ENCODE data around the gene MAGIX.
A peak's percentile ranks its signal among the peaks of the same experiment; 100 is the strongest.
"Not testable (repeated sequence)": the region's sequence is repeated elsewhere in the genome, so short reads cannot be mapped to it uniquely, and the experiment has no call there.

Gene MAGIX

GRCh38 chrX:49164589-49165360 lies 2.2 kb downstream of the MAGIX start:
- DNase-seq (ENCODE audit: low spot score in 2 of 2) (no peak), ATAC-seq (replicated peaks; ENCODE audit: extremely low read depth, poor library complexity, severe bottlenecking) (no peak)
- Mint-ChIP-seq H3K4me1 (peaks cover 30% of the 10 kb centered on the region), H3K9me3 (no peaks in the 10 kb centered on the region), H3K36me3 (ENCODE audit: insufficient read depth) (peaks cover 5% of the 10 kb centered on the region), H3K27me3 (no peaks in the 10 kb centered on the region), H3K27ac (ENCODE audit: low read depth) (no peak overlapping the region), H3K4me3 (peak overlapping the region; percentile 84)

GRCh38 chrX:49165901-49166881 lies 3.6 kb downstream of the MAGIX start:
- Mint-ChIP-seq H3K9me3 (no peaks in the 10 kb centered on the region), H3K4me3 (peak overlapping the region; percentile 84), H3K27me3 (no peaks in the 10 kb centered on the region), H3K27ac (ENCODE audit: low read depth) (peak overlapping the region; percentile 91), H3K36me3 (ENCODE audit: insufficient read depth) (peaks cover 5% of the 10 kb centered on the region), H3K4me1 (peaks cover 30% of the 10 kb centered on the region)
- peak; percentile 47 to 70 for DNase-seq (ENCODE audit: low spot score in 2 of 2)
- peak; percentile 73 for ATAC-seq (replicated peaks; ENCODE audit: extremely low read depth, poor library complexity, severe bottlenecking)

- peaks cover 30% of the 10 kb centered on the region for H3K4me1 Mint-ChIP-seq
- peak overlapping the region; percentile 84 for H3K4me3 Mint-ChIP-seq
- no peaks in the 10 kb centered on the region for H3K27me3 Mint-ChIP-seq
- ATAC-seq (replicated peaks; ENCODE audit: extremely low read depth, poor library complexity, severe bottlenecking) (peak; percentile 26), DNase-seq (ENCODE audit: low spot score in 2 of 2) (peak; percentile 42 to 46)
- H3K27ac Mint-ChIP-seq (ENCODE audit: low read depth), result peak overlapping the region; percentile 91
- H3K9me3 Mint-ChIP-seq, result no peaks in the 10 kb centered on the region
- H3K36me3 Mint-ChIP-seq (ENCODE audit: insufficient read depth), result peaks cover 5% of the 10 kb centered on the region
Measured at GRCh38 chrX:49166914-49167739, 4.6 kb downstream of the MAGIX start.

DNA sequence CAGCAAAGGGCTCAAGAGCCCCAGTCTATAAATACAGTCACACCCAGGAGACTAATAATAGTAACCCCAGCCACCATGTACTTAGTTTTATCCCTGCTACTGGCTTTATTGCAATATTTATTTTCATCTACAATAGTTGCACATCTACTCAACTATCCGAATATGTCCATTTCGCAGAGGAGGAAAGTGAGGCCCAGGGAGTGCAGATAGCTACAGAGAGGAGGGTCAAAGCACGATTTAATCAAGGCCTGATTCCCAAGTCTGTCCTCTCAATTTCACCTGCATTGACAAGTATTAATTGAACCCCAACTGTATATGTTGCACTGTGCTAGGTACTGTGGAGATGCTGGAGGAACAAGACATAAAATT lies 5.2 kb downstream of the MAGIX start:
- peaks cover 5% of the 10 kb centered on the region for H3K36me3 Mint-ChIP-seq (ENCODE audit: insufficient read depth)
- ATAC-seq (replicated peaks; ENCODE audit: extremely low read depth, poor library complexity, severe bottlenecking), result no peak
- no peak for DNase-seq (ENCODE audit: low spot score in 2 of 2)
- peak overlapping the region; percentile 84 for H3K4me3 Mint-ChIP-seq
- peaks cover 31% of the 10 kb centered on the region for H3K4me1 Mint-ChIP-seq
- H3K27ac Mint-ChIP-seq (ENCODE audit: low read depth), result peak overlapping the region; percentile 91
- no peaks in the 10 kb centered on the region for H3K9me3 Mint-ChIP-seq
- no peaks in the 10 kb centered on the region for H3K27me3 Mint-ChIP-seq

DNA sequence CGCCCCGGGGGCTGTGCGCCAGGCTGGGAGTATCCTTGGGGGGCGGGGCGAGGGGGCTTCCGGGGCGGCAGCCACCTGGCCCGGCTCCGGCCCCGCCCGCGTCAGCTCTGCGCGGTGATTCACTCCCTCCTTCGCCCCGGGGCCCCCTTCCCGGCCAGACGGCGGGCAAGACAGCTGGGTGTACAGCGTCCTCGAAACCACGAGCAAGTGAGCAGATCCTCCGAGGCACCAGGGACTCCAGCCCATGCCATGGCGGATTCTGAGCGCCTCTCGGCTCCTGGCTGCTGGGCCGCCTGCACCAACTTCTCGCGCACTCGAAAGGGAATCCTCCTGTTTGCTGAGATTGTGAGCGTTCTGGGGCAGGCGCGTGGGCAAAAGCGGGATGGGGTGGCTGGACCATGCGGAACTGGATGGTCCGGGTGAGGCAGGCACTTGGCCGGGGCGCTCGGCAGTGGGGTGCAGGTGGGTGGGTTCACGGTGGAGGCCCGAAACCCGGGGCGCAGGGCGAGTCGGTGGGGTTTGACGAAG lies 9.3 kb downstream of the MAGIX start, which contains the start of gene PLP2:
TSS of gene PLP2 (plus strand) at position 147 of the 528 bp plus-strand sequence. CDS start at position 250, 103 bp downstream.
- ATAC-seq (replicated peaks; ENCODE audit: extremely low read depth, poor library complexity, severe bottlenecking), result peak; percentile 35
- DNase-seq (ENCODE audit: low spot score in 2 of 2), result peak in 1 of 2 donors; percentile 22
- Mint-ChIP-seq H3K27ac (ENCODE audit: low read depth) (peak within 1 kb of the TSS; percentile 86), H3K27me3 (no peaks in the 10 kb centered on the region), H3K4me3 (peak within 1 kb of the TSS; percentile 91), H3K36me3 (ENCODE audit: insufficient read depth) (peaks cover 15% of the 10 kb centered on the region), H3K4me1 (peaks cover 25% of the 10 kb centered on the region), H3K9me3 (no peaks in the 10 kb centered on the region)

DNA sequence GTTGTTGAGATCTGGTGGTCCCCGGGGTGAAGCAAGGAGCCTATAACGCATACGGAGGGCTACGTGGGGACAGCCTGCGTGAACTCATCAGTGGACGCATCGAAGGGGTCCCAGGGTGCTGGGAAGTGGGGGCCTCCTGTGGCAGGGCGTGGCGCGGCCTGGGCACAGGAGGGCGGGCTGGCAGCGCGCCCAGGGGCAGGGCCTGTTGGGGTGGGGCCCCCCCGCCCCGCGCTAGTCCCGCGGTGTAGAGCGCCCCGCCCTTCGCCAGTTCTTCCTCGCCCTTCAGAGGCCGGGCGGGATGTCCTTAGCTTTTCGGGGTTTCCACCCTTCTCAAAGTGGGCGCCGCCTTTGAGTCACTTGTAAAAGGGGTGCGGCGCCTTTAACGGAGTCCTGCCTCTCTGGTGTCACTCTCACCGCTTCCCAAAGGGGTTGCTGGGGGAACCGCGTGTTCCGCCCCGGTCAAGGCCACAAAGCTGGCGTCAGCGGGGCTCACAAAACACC lies 9.8 kb downstream of the MAGIX start:
- ATAC-seq (replicated peaks; ENCODE audit: extremely low read depth, poor library complexity, severe bottlenecking) (peak; percentile 55), DNase-seq (ENCODE audit: low spot score in 2 of 2) (peak in 1 of 2 donors; percentile 15)
- peaks cover 24% of the 10 kb centered on the region for H3K4me1 Mint-ChIP-seq
- H3K27ac Mint-ChIP-seq (ENCODE audit: low read depth), result peak overlapping the region; percentile 86
- H3K27me3 Mint-ChIP-seq, result no peaks in the 10 kb centered on the region
- H3K4me3 Mint-ChIP-seq, result peak overlapping the region; percentile 91
- H3K36me3 Mint-ChIP-seq (ENCODE audit: insufficient read depth), result peaks cover 15% of the 10 kb centered on the region
- H3K9me3 Mint-ChIP-seq, result no peaks in the 10 kb centered on the region

- H3K4me3 Mint-ChIP-seq; ATAC-seq (replicated peaks; ENCODE audit: extremely low read depth, poor library complexity, severe bottlenecking); DNase-seq (ENCODE audit: low spot score in 2 of 2); H3K27me3 Mint-ChIP-seq; H3K27ac Mint-ChIP-seq (ENCODE audit: low read depth); H3K9me3 Mint-ChIP-seq: not testable (repeated sequence)
- Mint-ChIP-seq H3K36me3 (ENCODE audit: insufficient read depth) (peaks cover 13% of the 10 kb centered on the region), H3K4me1 (peaks cover 24% of the 10 kb centered on the region)
Measured at GRCh38 chrX:49173544-49173943, 11.0 kb downstream of the MAGIX start.

GRCh38 chrX:49174723-49175122 lies 12.2 kb downstream of the MAGIX start:
- H3K4me3 Mint-ChIP-seq, result no peak overlapping the region
- no peak for ATAC-seq (replicated peaks; ENCODE audit: extremely low read depth, poor library complexity, severe bottlenecking)
- H3K36me3 Mint-ChIP-seq (ENCODE audit: insufficient read depth), result peaks cover 17% of the 10 kb centered on the region
- no peak for DNase-seq (ENCODE audit: low spot score in 2 of 2)
- H3K9me3 Mint-ChIP-seq, result no peaks in the 10 kb centered on the region
- no peak overlapping the region for H3K27ac Mint-ChIP-seq (ENCODE audit: low read depth)
- no peaks in the 10 kb centered on the region for H3K27me3 Mint-ChIP-seq
- peaks cover 30% of the 10 kb centered on the region for H3K4me1 Mint-ChIP-seq

- Mint-ChIP-seq H3K36me3 (ENCODE audit: insufficient read depth) (peaks cover 21% of the 10 kb centered on the region), H3K9me3 (no peaks in the 10 kb centered on the region), H3K27me3 (no peaks in the 10 kb centered on the region), H3K4me3 (no peak overlapping the region), H3K27ac (ENCODE audit: low read depth) (peak overlapping the region; percentile 19), H3K4me1 (peaks cover 32% of the 10 kb centered on the region)
- ATAC-seq (replicated peaks; ENCODE audit: extremely low read depth, poor library complexity, severe bottlenecking) (no peak), DNase-seq (ENCODE audit: low spot score in 2 of 2) (no peak)
Measured at GRCh38 chrX:49175435-49176274, 13.1 kb downstream of the MAGIX start.

GRCh38 chrX:49176421-49177326 lies 14.1 kb downstream of the MAGIX start:
- Mint-ChIP-seq H3K4me1 (peaks cover 36% of the 10 kb centered on the region), H3K4me3 (peak overlapping the region; percentile 8), H3K36me3 (ENCODE audit: insufficient read depth) (peaks cover 25% of the 10 kb centered on the region), H3K27ac (ENCODE audit: low read depth) (peak overlapping the region; percentile 19), H3K9me3 (no peaks in the 10 kb centered on the region), H3K27me3 (no peaks in the 10 kb centered on the region)
- ATAC-seq (replicated peaks; ENCODE audit: extremely low read depth, poor library complexity, severe bottlenecking) (no peak), DNase-seq (ENCODE audit: low spot score in 2 of 2) (no peak)

Measured in central memory CD8-positive, alpha-beta T cell (primary cell).